Large intestine (tissue), 12 donors: ENCODE results near the gene TAF11L7. TPM values are rescaled to one million over a fixed set of nuclear protein-coding genes. Genes with fewer than 3 reads are reported as not detected.
"Not testable (repeated sequence)": the region's sequence is repeated elsewhere in the genome, so short reads cannot be mapped to it uniquely, and the experiment has no call there.

Source experiments
- DNase-seq, 2 donors: peaks; one replicate each; pipeline versions ENCODE4 v3.0.0 to v3.0.0-alpha.2; 2013
- H3K27ac ChIP-seq: one replicate; pipeline ENCODE4 v1.5.1; 2013; ENCODE audit warnings: low read length
- H3K27me3 ChIP-seq: 2 replicates; pipeline ENCODE4 v1.6.1; 2013; ENCODE audit warnings: low read length; ENCODE audit not compliant: control insufficient read depth, insufficient read depth
- H3K36me3 ChIP-seq: 2 replicates; pipeline ENCODE4 v1.6.1; 2013; ENCODE audit warnings: low read length; ENCODE audit not compliant: control insufficient read depth, insufficient read depth
- H3K4me1 ChIP-seq: one replicate; pipeline ENCODE4 v1.6.1; 2013; ENCODE audit warnings: low read length; ENCODE audit not compliant: control insufficient read depth, insufficient read depth
- H3K4me3 ChIP-seq: one replicate; pipeline ENCODE4 v1.5.1; 2013; ENCODE audit warnings: low read length
- H3K9me3 ChIP-seq: one replicate; pipeline ENCODE4 v1.6.1; 2013; ENCODE audit warnings: mild to moderate bottlenecking, low read depth, low read length, moderate library complexity; ENCODE audit not compliant: control insufficient read depth
- WGBS: methylation state at CpG from one replicate; pipeline ENCODE4 v1.1.5; 2013; ENCODE audit warnings: low lambda C conversion rate; ENCODE audit not compliant: insufficient coverage; 5-methylcytosine and 5-hydroxymethylcytosine counted together
- long read RNA-seq, 11 donors: transcript quantifications; one replicate each; lab custom pipeline, GENCODE V29; 2026
- polyA plus RNA-seq: library from polyadenylated mRNA; unstranded; fragments of 120-200 nt; gene quantifications from one replicate; pipeline ENCODE4 v1.2.1, GENCODE V29; 2013

TAF11L7 gene
- polyA plus RNA-seq = not detected
- long read RNA-seq, donor 1 = 0 reads
- long read RNA-seq, donor 2 = 0 reads
- long read RNA-seq, donor 3 = 0 reads
- long read RNA-seq, donor 4 = 0 reads
- long read RNA-seq, donor 5 = 0 reads
- long read RNA-seq, donor 6 = 0 reads
- long read RNA-seq, donor 7 = 0 reads
- long read RNA-seq, donor 8 = 0 reads
- long read RNA-seq, donor 9 = 0 reads
- long read RNA-seq, donor 10 = 0 reads
- long read RNA-seq, donor 11 = 0 reads

DNA sequence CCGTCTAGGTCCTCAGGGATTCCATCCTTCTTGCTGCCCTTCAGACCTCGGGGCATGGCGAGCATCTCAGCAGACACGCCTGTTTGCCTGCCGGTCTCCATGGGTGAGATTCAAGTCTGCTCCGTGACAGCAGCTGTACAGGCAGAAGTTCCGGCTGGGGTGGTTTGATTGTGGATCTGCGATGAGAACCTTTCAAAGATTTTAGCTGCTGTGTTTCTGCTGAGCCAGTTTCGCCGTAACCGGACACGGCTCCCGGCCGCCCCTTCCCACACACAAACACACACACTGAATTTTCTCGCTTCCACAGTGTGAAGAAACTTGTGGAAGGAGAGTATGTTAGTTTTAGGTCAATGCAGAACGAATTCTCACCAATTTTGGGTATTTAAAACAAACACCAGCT, at the start of gene TAF11L7:
Gene TAF11L7 (minus strand): TSS at position 101 of the 400 bp plus-strand sequence.
- H3K36me3 ChIP-seq, H3K27ac ChIP-seq, H3K4me1 ChIP-seq, H3K27me3 ChIP-seq, DNase-seq, H3K9me3 ChIP-seq, H3K4me3 ChIP-seq: not testable (repeated sequence)
- WGBS = no CpG with 5 or more reads among the region's 16 CpGs

DNA sequence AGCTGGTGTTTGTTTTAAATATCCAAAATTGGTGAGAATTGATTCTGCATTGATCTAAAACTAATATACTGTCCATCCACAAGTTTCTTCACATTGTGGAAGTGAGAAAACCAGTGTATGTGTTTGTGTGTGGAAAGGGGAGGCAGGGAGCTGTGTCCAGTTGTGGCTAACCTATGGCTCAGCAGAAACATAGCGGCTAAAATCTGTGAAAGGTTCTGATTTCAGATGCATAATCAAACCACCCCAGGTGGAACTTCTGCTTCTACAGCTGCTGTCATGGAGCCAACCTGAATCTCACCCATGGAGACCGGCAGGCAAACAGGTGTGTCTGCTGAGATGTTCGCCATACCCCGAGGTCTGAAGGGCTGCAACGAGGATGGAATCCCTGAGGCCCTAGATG, 48.6 kb upstream of the TAF11L7 start, which contains the start of gene TAF11L14:
Gene TAF11L14 (plus strand): TSS at position 301 of the 400 bp plus-strand sequence.
- DNase-seq = no peak
- no peaks in the 10 kb centered on the region for H3K36me3 ChIP-seq
- H3K27me3 ChIP-seq = no peaks in the 10 kb centered on the region
- peaks cover 3% of the 10 kb centered on the region for H3K9me3 ChIP-seq
- no peak within 1 kb of the TSS for H3K4me3 ChIP-seq
- H3K27ac ChIP-seq = no peak within 1 kb of the TSS
- H3K4me1 ChIP-seq = no peaks in the 10 kb centered on the region
- no CpG with 5 or more reads among the region's 5 CpGs for WGBS

DNA sequence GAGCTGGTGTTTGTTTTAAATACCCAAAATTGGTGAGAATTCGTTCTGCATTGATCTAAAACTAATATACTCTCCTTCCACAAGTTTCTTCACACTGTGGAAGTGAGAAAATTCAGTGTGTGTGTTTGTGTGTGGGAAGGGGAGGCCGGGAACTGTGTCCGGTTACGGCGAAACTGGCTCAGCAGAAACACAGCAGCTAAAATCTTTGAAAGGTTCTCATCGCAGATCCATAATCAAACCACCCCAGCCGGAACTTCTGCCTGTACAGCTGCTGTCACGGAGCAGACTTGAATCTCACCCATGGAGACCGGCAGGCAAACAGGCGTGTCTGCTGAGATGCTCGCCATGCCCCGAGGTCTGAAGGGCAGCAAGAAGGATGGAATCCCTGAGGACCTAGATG, 46.2 kb upstream of the TAF11L7 start, which contains the start of gene TAF11L13:
Gene TAF11L13 (plus strand): TSS at position 301 of the 400 bp plus-strand sequence.
- not testable (repeated sequence) for DNase-seq, H3K9me3 ChIP-seq, H3K36me3 ChIP-seq, H3K4me1 ChIP-seq, H3K27me3 ChIP-seq, H3K4me3 ChIP-seq, H3K27ac ChIP-seq
- WGBS = no CpG with 5 or more reads among the region's 12 CpGs

DNA sequence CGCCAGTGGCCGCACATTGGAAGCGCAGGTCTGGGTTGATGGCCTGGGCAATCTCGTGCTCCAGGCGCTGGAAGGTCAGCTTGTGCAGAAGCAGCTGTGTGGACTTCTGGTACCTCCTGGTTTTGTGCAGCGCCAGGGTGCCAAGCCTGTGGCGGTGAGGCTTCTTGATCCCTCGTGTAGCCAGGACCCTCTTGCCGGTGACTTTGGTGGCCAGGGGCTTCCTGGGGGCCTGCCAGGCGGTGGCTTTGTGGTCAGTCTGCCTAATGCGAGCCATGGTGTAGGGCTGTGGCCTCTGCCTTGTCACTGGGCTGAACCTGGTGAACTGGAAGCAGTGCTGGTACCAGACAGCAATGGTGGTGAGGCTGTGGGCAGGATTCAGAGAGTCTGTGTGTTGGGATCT, 40.1 kb upstream of the TAF11L7 start:
- H3K36me3 ChIP-seq = no peaks in the 10 kb centered on the region
- H3K9me3 ChIP-seq = peaks cover 9% of the 10 kb centered on the region
- H3K27me3 ChIP-seq = no peaks in the 10 kb centered on the region
- no peak overlapping the region for H3K27ac ChIP-seq
- no peak overlapping the region for H3K4me3 ChIP-seq
- no CpG with 5 or more reads among the region's 11 CpGs for WGBS
- H3K4me1 ChIP-seq = no peaks in the 10 kb centered on the region
- DNase-seq = no peak

DNA sequence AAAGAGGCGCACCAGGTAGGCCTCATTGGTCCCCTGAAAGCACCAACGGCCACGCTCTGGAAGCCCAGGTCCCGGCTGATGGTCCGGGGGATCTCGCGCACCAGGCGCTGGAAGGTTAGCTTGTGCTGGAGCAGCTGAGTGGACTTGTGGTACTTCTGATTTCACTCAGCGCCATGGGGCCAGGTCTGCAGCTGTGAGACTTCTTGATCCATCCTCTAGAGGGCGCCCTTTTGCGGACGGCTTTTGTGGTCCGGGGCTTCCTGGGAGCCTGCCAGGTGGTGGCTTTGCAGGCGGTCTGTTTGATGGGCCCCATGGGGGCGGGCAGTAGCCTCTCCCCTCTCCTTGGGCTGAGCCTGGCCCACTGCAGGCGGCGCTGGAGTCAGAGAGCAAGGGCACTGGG, 35.1 kb upstream of the TAF11L7 start:
- Histone ChIP-seq H3K27me3 (no peaks in the 10 kb centered on the region), H3K4me3 (no peak overlapping the region), H3K4me1 (no peaks in the 10 kb centered on the region), H3K27ac (no peak overlapping the region), H3K36me3 (no peaks in the 10 kb centered on the region), H3K9me3 (peaks cover 10% of the 10 kb centered on the region)
- WGBS = no CpG with 5 or more reads among the region's 17 CpGs
- DNase-seq = no peak

DNA sequence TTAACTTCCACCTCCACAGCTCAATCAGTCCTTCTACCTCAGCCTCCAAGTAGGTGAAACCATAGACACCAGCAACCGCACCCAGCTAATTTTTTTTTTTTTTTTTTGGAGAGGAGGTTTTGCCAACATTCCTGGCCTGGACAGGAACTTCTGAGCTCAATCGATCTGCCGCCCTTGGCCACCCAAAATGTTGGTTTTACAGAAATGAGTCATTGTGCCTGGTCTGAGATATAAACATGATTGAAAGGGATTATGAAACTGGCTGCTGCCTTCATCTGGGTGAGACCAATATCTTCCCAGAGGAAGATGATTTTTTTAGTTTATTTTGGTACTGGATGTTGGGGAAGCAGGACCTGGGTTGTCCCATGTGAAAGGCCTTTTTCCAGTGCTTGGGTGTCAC, 33.8 kb upstream of the TAF11L7 start:
- no peak for DNase-seq
- Histone ChIP-seq H3K27ac (no peak overlapping the region), H3K27me3 (no peaks in the 10 kb centered on the region), H3K36me3 (no peaks in the 10 kb centered on the region), H3K4me1 (no peaks in the 10 kb centered on the region), H3K9me3 (peaks cover 12% of the 10 kb centered on the region), H3K4me3 (no peak overlapping the region)
- WGBS = 100% methylated on average over 1 of the region's 3 CpGs

DNA sequence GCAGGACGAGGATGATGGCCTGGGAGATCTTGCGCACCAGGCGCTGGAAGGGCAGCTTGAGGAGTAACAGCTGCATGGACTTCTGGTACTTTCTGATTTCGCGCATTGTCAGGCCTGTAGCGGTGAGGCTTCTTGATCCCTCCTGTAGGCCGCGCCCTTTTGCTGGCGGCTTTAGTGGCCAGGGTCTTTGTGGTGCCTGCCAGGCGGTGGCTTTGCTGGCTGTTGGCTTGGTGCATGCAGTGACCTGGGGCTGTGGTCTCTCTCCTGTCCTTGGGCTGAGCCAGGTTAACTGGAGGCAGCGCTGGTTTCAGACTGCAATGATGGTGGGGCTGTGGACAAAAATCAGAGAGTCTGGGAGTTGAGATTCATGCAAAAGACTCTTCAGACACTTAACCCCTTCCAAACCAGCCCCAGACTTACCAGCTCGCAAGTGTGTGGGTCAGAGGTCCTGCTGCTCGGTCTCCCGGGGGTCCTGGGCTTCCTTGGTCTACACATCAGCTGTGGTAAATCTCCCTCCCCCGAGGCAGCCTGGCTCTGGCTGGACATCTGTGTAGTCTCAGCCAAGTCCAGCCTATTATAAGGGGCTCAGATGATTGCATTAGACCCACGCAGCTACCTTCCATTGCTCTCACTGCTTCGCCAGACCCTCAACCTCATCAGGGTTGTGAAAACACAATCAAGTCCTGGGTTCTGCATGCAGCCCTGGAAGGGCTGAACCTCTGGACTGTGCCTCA, 29.5 kb upstream of the TAF11L7 start:
- no peaks in the 10 kb centered on the region for H3K4me1 ChIP-seq
- H3K36me3 ChIP-seq = no peaks in the 10 kb centered on the region
- H3K9me3 ChIP-seq = peaks cover 6% of the 10 kb centered on the region
- no peaks in the 10 kb centered on the region for H3K27me3 ChIP-seq
- H3K27ac ChIP-seq = no peak overlapping the region
- no CpG with 5 or more reads among the region's 17 CpGs for WGBS
- DNase-seq = no peak
- no peak overlapping the region for H3K4me3 ChIP-seq

DNA sequence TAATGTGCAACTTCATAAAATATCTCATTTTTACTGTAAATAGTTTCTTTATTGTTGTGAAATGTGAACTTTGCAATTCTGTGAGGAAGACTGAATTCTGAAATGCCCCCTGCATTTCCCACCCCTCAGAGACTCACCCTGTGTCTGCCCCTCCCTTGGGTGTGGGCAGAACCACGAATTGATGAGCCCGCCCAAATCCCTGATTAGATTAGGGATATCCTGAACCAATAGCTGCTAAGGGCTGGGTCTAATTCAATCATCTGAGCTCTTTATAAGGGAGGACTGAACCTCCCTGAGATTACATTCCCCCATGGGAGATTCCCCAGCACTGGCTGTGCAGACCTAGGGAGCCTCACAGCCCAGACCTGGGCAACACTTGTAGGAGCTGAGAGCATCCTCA, 24.5 kb upstream of the TAF11L7 start, which contains the start of gene TAF11L12:
Gene TAF11L12 (plus strand): TSS at position 301 of the 400 bp plus-strand sequence.
- DNase-seq, H3K27ac ChIP-seq, H3K9me3 ChIP-seq, H3K36me3 ChIP-seq, H3K27me3 ChIP-seq, H3K4me1 ChIP-seq, H3K4me3 ChIP-seq: not testable (repeated sequence)
- no CpG with 5 or more reads among the region's 2 CpGs for WGBS

DNA sequence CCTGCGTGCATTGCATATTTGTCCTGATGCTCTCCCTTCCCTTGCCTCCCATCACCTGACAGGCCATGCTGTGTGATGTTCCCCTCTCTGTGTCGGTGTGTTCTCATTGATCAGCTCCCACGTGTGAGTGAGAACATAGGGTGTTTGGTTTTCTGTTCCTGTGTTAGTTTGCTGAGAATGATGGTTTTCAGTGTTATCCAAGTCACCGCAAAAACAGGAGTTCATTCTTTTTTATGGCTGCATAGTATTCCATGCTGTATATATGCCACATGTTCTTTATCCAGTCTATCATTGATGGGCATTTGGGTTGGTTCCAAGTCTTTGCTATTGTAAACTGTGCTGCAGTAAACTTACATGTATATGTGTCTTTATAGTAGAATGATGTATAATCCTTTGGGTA, 21.9 kb upstream of the TAF11L7 start:
- H3K27ac ChIP-seq, H3K4me3 ChIP-seq, H3K4me1 ChIP-seq, H3K9me3 ChIP-seq, H3K27me3 ChIP-seq, DNase-seq, H3K36me3 ChIP-seq: not testable (repeated sequence)
- no CpG with 5 or more reads among the region's 4 CpGs for WGBS

DNA sequence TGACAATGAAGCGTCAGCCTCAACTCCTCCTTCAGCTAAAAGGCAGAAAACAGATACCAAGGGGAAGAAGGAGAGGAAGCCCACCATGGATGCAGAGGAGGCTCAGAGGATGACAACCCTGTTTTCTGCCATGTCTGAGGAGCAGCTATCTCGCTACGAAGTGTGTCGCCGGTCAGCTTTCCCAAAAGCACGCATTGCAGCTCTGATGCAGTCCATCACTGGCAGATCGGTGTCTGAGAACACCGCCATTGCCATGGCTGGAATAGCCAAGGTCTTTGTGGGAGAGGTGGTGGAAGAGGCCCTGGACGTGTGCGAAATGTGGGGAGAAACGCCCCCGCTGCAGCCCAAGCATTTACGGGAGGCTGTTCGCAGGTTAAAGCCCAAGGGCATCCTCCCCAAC, 19.4 kb upstream of the TAF11L7 start:
- Histone ChIP-seq H3K36me3 (no peaks in the 10 kb centered on the region), H3K4me3 (no peak overlapping the region), H3K9me3 (peaks cover 3% of the 10 kb centered on the region), H3K4me1 (no peaks in the 10 kb centered on the region), H3K27me3 (no peaks in the 10 kb centered on the region), H3K27ac (no peak overlapping the region)
- no peak for DNase-seq
- WGBS = no CpG with 5 or more reads among the region's 14 CpGs
